Hematopoietic multipotent progenitor cell treated with erythropoietin and hydrocortisone succinate and interleukin-3 and kit ligand, for 17 days (in vitro differentiated cells): ENCODE results near the gene AATF.
A peak's percentile ranks its signal among the peaks of the same experiment; 100 is the strongest.
"Not testable (repeated sequence)": the region's sequence is repeated elsewhere in the genome, so short reads cannot be mapped to it uniquely, and the experiment has no call there.

Source experiments
- DNase-seq: peaks from one replicate; pipeline ENCODE4 v3.0.0-alpha.2; 2015; ENCODE audit warnings: low spot score

The AATF gene

GRCh38 chr17:37047631-37048104, 98.9 kb downstream of the AATF start:
- peak; percentile 85 for DNase-seq

- DNase-seq: no peak
Observed at GRCh38 chr17:37048811-37049210, 100.1 kb downstream of the AATF start.

DNA sequence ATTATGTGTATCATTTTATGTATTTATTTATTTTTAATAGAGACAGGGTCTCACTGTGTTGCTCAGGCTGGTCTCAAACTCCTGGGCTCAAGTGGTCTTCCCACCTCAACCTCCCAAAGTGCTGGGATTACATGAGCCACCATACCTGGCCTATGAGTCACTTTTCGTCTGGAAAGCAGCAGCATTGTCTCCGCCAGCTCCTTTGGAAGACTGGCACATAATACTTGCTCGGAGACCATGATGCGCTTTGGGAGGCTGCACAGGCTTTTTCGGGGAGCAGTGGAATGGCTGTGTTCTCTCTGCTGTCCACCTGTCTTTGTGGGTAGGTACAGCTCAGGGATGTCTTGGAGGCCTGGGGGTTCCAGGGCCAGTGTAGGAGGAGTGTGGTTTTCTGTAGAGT, 102.2 kb downstream of the AATF start:
- no peak for DNase-seq

GRCh38 chr17:37051381-37051780, 102.6 kb downstream of the AATF start:
- no peak for DNase-seq

- no peak for DNase-seq
Observed at GRCh38 chr17:37051833-37052232, 103.1 kb downstream of the AATF start.

GRCh38 chr17:37052450-37052849, 103.7 kb downstream of the AATF start:
- DNase-seq: no peak

- DNase-seq: no peak
Observed at GRCh38 chr17:37054894-37055293, 106.1 kb downstream of the AATF start.

DNA sequence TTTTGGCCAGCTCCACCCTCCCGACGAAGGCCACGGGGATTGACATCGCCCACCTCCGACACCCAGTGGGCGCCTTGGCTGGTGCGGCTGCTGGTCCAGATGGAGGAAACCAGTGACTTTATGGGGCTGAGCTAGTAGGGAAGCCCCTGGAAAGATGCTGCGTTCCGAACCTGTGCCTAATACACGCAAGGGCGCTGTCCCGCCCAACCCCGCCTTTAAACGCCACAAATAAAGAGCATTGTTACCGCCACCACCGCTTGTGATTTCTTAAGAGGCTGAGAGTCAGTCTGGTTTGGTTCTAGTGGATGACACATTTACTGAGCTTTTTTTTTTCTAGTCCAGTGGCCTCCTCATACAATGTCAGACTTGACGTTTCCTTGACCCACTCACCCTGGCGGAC, 107.9 kb downstream of the AATF start:
- DNase-seq: no peak

DNA sequence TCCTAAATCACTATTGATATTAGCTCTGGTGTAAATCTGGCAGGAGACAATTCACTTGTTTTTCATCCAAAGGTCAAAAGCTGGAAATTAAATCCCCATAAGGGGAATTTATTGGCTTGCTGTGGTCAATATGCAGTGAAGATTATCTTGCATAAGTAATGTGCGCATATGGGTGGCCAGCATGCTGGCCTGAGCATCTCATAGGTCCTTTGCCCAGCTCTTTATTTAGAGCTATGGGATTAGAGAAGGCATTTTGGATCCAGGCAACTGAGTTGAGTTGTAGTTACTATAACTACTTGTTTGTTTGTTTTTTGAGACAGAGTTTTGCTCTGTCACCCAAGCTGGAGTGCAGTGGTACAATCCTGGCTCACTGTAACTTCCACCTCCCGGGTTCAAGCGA, 110.7 kb downstream of the AATF start:
- no peak for DNase-seq

GRCh38 chr17:37060094-37060493, 111.3 kb downstream of the AATF start:
- no peak for DNase-seq

GRCh38 chr17:37060928-37061327, 112.2 kb downstream of the AATF start:
- no peak for DNase-seq

DNA sequence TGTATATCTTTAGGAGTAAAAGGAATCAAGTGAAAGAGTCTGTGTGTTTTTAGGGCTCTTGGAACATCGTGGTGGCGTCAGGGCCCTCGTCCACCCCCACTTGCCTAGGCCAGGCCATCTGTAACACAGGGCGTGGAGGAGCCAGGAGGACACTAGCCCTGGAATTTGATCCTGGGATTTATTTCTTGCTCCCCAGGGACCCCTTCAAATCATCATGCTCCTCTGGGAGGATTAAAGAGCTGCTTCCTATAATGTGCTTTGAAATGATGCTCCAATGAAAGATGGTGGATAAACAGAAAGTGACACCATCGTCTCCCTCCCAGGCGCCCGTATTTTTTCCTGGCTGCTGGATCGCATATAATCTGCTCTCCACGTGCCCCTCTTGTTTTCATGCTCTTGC, 113.3 kb downstream of the AATF start:
- DNase-seq: no peak

DNA sequence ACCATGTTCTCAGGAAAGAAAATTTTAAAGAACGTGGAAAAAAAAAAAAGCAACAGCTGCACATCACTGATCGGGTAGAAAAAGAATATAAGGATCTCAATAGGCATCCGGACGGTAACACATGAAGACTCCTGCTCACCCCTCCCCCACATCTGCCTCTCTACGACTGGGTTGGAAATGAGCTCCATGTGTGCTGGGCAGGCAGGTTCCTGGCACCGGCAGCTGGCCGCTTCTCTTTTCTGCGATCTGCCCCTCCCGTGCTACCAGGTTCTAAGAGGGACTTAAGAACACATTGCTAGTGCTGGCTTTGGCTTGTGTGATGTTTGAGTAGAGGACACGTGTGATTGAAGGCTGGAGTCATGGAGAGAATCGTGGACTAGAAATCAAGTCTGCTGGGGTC, 115.5 kb downstream of the AATF start:
- DNase-seq: no peak

DNA sequence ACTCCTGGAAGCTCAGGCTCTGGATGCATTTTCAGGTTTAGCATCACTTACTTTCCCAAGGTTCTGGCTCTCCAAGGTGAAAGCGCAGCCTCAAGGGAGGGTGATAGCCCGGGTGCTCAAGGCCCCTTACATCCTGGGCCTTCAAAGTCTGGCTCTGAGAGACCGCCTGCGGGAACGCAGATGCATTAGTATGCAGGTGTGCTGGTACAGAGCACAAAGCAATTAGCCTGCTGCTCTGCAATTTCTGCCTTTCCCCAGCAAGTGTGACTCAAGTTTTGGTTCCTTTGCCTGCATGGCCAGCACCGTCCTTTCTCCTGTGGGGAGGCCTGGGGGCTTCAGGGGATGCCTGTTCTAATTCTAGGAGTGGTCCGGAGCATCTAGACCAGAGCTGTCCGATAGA, 116.2 kb downstream of the AATF start:
- DNase-seq: no peak

DNA sequence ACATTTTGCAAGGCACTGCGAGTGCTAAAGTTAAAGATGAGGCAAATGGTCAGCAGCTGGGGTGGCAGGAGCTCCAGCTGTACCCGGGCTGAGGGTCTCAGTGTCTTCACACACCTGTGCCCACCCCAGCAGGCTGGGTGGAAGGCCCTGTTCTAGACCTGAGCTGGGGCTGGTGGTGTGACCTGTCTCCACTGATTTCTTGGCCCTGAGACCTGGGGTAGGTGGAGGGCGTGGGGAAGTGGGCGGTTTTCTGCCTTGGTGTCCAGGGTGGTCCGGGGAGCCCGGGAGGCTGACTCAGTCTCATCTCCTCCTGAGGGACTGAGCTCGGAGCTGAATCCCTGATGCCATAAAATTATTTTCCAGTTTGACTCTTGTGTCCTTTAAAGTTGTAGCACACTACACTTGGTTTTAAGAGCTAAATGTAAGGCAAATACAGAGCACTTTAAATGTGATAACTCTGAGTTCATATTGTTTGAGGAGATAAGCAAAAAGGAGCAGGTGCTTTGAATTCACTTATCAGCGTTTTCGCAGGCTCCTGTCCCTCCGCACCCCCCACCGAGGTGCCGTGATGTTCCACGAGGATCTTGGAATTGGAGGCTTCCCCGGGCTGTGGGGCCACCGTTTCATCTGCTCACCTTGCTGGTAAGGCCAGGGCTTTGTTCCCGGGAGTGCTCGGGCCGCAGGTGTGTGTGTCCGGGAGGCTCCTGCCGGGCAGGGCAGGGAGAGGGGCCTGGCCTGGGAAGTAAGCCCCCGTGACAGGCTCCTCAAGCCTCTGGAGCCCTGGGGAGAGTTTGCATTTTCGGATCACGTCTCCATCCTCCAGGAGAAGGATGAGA, 117.0 kb downstream of the AATF start:
- DNase-seq: no peak

DNA sequence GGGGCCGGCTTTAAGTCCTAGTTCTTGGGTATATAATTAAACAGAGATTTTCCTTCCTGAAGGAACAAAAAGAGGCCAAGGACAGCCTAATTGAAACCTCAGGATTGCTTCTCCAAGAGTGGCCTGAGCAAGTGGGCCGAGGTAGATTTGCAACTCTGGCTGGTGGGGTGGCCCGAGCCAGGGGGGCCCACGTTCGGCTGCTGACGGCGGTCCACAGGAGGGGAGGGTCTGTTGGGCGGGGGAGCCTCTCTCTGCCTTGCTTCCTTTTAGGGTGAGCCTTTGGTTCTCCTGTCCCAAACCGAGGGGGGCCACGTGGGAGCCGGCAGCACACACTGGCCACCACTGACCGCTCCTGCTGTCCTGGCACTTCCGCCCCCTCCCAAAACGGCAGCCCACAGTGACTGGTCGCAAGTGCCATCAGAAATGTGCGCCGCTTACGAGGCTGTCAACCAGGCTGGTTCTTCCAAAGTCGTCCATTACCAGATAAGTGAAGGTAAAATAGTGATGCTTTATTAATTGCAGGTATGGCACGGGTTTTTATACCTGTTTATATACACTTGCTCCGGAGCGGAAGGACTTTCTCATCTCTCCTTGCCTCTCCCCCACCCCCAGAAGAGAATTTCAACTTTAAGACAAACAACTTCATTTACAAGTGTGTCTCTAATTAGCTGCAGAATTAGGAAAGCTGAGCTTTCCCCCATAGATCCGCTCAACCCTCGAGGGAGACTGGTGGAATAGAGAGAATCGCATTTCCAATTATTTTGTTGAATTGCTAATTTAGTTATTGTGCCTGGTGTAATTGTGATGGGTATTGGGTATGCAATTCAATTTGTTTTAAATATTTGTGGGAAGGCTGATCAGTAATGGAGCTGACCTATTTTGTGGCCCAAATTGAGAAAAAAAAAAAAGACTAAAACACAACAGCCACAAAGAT, 117.8 kb downstream of the AATF start:
- DNase-seq: no peak

GRCh38 chr17:37067555-37068111, 118.9 kb downstream of the AATF start:
- DNase-seq: peak; percentile 73

DNA sequence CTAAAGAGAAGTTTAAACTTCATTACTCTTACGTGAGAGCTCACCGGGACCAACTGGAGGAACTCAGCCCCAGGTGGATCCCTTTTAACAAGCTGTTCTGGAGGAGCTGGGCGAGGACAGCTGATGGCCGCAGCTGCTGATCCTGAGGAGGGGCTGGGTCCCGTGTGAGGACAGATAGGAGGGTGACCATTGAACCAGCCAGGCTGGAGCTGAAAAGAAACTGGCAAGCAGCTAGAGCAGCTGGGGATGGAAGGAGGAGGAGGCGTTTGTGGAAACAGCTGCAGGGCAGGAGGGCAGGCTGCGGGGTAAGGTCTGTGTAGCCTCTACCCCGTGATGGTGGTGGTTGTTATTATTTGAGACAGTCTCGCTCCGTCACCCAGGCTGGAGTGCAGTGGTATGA, 119.5 kb downstream of the AATF start:
- DNase-seq: no peak

- no peak for DNase-seq
Observed at GRCh38 chr17:37069087-37069486, 120.3 kb downstream of the AATF start.

GRCh38 chr17:37073464-37073863, 124.7 kb downstream of the AATF start:
- not testable (repeated sequence) for DNase-seq

GRCh38 chr17:37079065-37079708, 130.4 kb downstream of the AATF start:
- no peak for DNase-seq

GRCh38 chr17:37079735-37080134, 131.0 kb downstream of the AATF start:
- DNase-seq: no peak
